OCI-LY7 (cell line): ENCODE results near the gene MMAB. TPM values are rescaled to one million over a fixed set of nuclear protein-coding genes. Genes with fewer than 3 reads are reported as not detected.

Experiments used
- BruUV-seq: library from RNA; stranded (reverse); fragments of 400-500 nt; replicated peaks from 2 replicates; lab custom pipeline; 2021; lab: Mats Ljungman, UMichigan
- CTCF ChIA-PET: fragments of 300-600 bp; sonication (Branson Sonifier 250); formaldehyde crosslinking; loops from one replicate; lab custom pipeline; 2022; ENCODE audit warnings: antibody characterized with exemption; ENCODE audit not compliant: unreplicated experiment; lab: Charles Lee
- POLR2A ChIA-PET: fragments of 300-600 bp; sonication (Branson Sonifier 250); formaldehyde crosslinking; loops from one replicate; lab custom pipeline; 2022; ENCODE audit warnings: antibody characterized with exemption; lab: Charles Lee
- DNase-seq: peaks from one replicate; pipeline ENCODE4 v3.0.0-alpha.2; 2015; ENCODE audit warnings: low spot score
- H2AFZ ChIP-seq: fragments of 200-600 bp; sonication (generic), shearing (Covaris generic); 2 replicates; pipeline ENCODE4 v1.6.1; 2014; ENCODE audit warnings: mild to moderate bottlenecking, antibody characterized with exemption, low read length, moderate library complexity
- H3K27ac ChIP-seq: fragments of 200-600 bp; sonication (generic); 2 replicates; pipeline ENCODE4 v1.5.1; 2014; ENCODE audit warnings: mixed run types, low read depth, mild to moderate bottlenecking, moderate library complexity, low read length, inconsistent platforms; ENCODE audit not compliant: poor library complexity, severe bottlenecking
- H3K36me3 ChIP-seq: fragments of 200-600 bp; sonication (generic); 2 replicates; pipeline ENCODE4 v1.6.1; 2014; ENCODE audit warnings: mild to moderate bottlenecking, antibody characterized with exemption, low read length, moderate library complexity, mixed read lengths; ENCODE audit not compliant: insufficient read depth
- H3K4me1 ChIP-seq: fragments of 200-600 bp; sonication (generic); 2 replicates; pipeline ENCODE4 v1.5.1; 2014; ENCODE audit warnings: mild to moderate bottlenecking, low read length; ENCODE audit not compliant: insufficient read depth, poor library complexity, severe bottlenecking
- H3K4me2 ChIP-seq: fragments of 200-600 bp; sonication (generic); 2 replicates; pipeline ENCODE4 v1.6.1; 2014; ENCODE audit warnings: mild to moderate bottlenecking, low read length
- H3K4me3 ChIP-seq: fragments of 200-600 bp; sonication (generic); 2 replicates; pipeline ENCODE4 v1.5.1; 2014; ENCODE audit warnings: mild to moderate bottlenecking, low read depth, low read length; ENCODE audit not compliant: poor library complexity, severe bottlenecking
- H3K79me2 ChIP-seq: fragments of 200-600 bp; sonication (generic); 2 replicates; pipeline ENCODE4 v1.6.1; 2016; ENCODE audit warnings: low read depth, mild to moderate bottlenecking, low read length, moderate library complexity, mixed read lengths; ENCODE audit not compliant: insufficient read depth
- H3K9me2 ChIP-seq: fragments of 200-600 bp; sonication (generic); 2 replicates; pipeline ENCODE4 v1.6.1; 2016; ENCODE audit warnings: mild to moderate bottlenecking, low read length, mixed read lengths; ENCODE audit not compliant: insufficient read depth
- H3K9me3 ChIP-seq: fragments of 200-600 bp; sonication (generic); 2 replicates; pipeline ENCODE4 v1.6.1; 2014; ENCODE audit warnings: mild to moderate bottlenecking, mixed run types, low read length, mixed read lengths
- H4K20me1 ChIP-seq: fragments of 200-600 bp; sonication (generic); 2 replicates; pipeline ENCODE4 v1.6.1; 2014; ENCODE audit warnings: mild to moderate bottlenecking, antibody characterized with exemption, low read length, moderate library complexity, mixed read lengths; ENCODE audit not compliant: insufficient read depth
- CTCF ChIP-seq: fragments of 200-600 bp; sonication (generic); conservative IDR thresholded peaks from 2 replicates; pipeline ENCODE4 v1.5.1; 2014; ENCODE audit warnings: mild to moderate bottlenecking, antibody characterized with exemption, low read length, moderate library complexity, mixed read lengths
- EZH2phosphoT487 ChIP-seq: fragments of 200-600 bp; sonication (generic); IDR thresholded peaks from 2 replicates; pipeline ENCODE4 v1.6.1; 2018; ENCODE audit warnings: low read depth, borderline replicate concordance, mild to moderate bottlenecking, mixed run types, antibody characterized with exemption, low read length, moderate library complexity, mixed read lengths
- intact Hi-C: fragments of 100-400 bp; cut with micrococcal nuclease; formaldehyde crosslinking; loops from one replicate; pipeline ENCODE4 v1.10.0; 2022; ENCODE audit not compliant: unreplicated experiment
- total RNA-seq, 2 experiments: library from RNA; depleted of rRNA in 1 of 2; stranded (reverse); fragments of >200 nt in 1 of 2; shearing (Covaris generic) in 1 of 2; gene quantifications; 2 replicates each; pipeline ENCODE4 v1.2.3, GENCODE V29; 2014 to 2022

MMAB gene
- total RNA-seq, 2 experiments from 2014 or later, result 59.8 to 90.0 TPM

GRCh38 chr12:109523071-109523470 is 50.2 kb downstream of the MMAB start:
- H3K4me2 ChIP-seq, result no peak overlapping the region
- DNase-seq, result no peak
- BruUV-seq, result no TSS peak
- no peak overlapping the region for H3K27ac ChIP-seq
- CTCF ChIA-PET, result no interaction called here
- H3K4me1 ChIP-seq, result no peaks in the 10 kb centered on the region
- H4K20me1 ChIP-seq, result no peaks in the 10 kb centered on the region
- no peaks in the 10 kb centered on the region for H3K9me2 ChIP-seq
- intact Hi-C loops, result no loop called here
- no peak overlapping the region for H3K4me3 ChIP-seq
- H2AFZ ChIP-seq, result no peak overlapping the region
- H3K79me2 ChIP-seq, result no peaks in the 10 kb centered on the region
- POLR2A ChIA-PET, result interaction anchor here (0.7 kb wide), 1 partner anchor 178 kb away, joined by 3 read pairs; no protein-coding TSS in a partner anchor
- H3K36me3 ChIP-seq, result peaks cover 36% of the 10 kb centered on the region; the same call in 1 of the 2 replicates
- no peaks in the 10 kb centered on the region for H3K9me3 ChIP-seq
- TF ChIP-seq CTCF (no peak), EZH2phosphoT487 (no peak)

GRCh38 chr12:109521831-109522230 is 51.5 kb downstream of the MMAB start:
- Histone ChIP-seq H3K4me2 (no peak overlapping the region), H3K79me2 (no peaks in the 10 kb centered on the region), H2AFZ (no peak overlapping the region), H3K4me1 (no peaks in the 10 kb centered on the region), H4K20me1 (no peaks in the 10 kb centered on the region), H3K9me3 (no peaks in the 10 kb centered on the region), H3K36me3 (peaks cover 48% of the 10 kb centered on the region; the same call in 1 of the 2 replicates), H3K9me2 (no peaks in the 10 kb centered on the region), H3K4me3 (no peak overlapping the region), H3K27ac (no peak overlapping the region)
- TF ChIP-seq CTCF, result no peak
- no peak for TF ChIP-seq EZH2phosphoT487
- ChIA-PET POLR2A (no interaction called here), CTCF (no interaction called here)
- BruUV-seq, result no TSS peak
- no peak for DNase-seq
- intact Hi-C loops, result no loop called here

GRCh38 chr12:109519787-109520186 is 53.5 kb downstream of the MMAB start:
- H3K36me3 ChIP-seq, result peaks cover 54% of the 10 kb centered on the region; the same call in 1 of the 2 replicates
- H3K4me3 ChIP-seq, result no peak overlapping the region
- no peaks in the 10 kb centered on the region for H3K9me3 ChIP-seq
- no peak for DNase-seq
- POLR2A ChIA-PET, result interaction anchor here (1.4 kb wide), 1 partner anchor 11 kb away, joined by 6 read pairs; no protein-coding TSS in a partner anchor
- no peaks in the 10 kb centered on the region for H4K20me1 ChIP-seq
- no peaks in the 10 kb centered on the region for H3K4me1 ChIP-seq
- BruUV-seq, result no TSS peak
- H3K4me2 ChIP-seq, result no peak overlapping the region
- no peaks in the 10 kb centered on the region for H3K79me2 ChIP-seq
- no peak overlapping the region for H3K27ac ChIP-seq
- no peak overlapping the region for H2AFZ ChIP-seq
- no peaks in the 10 kb centered on the region for H3K9me2 ChIP-seq
- TF ChIP-seq EZH2phosphoT487, result no peak
- no peak for TF ChIP-seq CTCF
- CTCF ChIA-PET, result interaction anchor here (1.1 kb wide), 1 partner anchor 9 kb away, joined by 3 read pairs; no protein-coding TSS in a partner anchor
- intact Hi-C loops, result no loop called here
